ENCODE measurements around the gene PET100.

GRCh38 chr19:7670790-7671189, 41.2 kb downstream of the PET100 start:
- no peak for TF ChIP-seq CTCF (IDR thresholded peaks at IDR 0.05 in 4 of 5, conservative IDR thresholded peaks at IDR 0.05 in 1 of 5)
- no peak for TF ChIP-seq POLR2A (IDR thresholded peaks at IDR 0.05)

Measured in gastrocnemius medialis (tissue), 4 donors.